ENCODE data around the gene CRYL1.

The CRYL1 gene

DNA sequence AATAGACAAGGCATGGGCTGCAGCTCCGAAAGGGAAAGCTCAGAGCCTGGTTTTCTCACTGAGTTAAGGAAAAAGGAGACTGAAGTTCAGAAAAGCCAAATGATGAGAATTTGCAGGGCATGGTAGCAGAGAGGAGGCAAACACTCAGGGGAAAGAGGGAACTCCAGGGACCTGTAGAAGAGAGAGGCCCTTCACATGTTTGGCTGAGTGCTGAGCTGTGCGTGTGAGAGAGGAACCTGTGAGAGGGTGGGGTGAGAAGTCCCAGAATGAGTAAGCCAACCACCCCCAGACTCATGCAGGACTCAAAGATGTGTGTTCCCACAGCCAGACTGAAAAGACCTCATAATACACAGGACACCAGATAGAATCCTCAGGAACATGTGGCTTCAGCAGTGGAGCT, 2.8 kb upstream of the CRYL1 start:
- peak in 1 of 5 experiments; percentile 30 for DNase-seq

DNA sequence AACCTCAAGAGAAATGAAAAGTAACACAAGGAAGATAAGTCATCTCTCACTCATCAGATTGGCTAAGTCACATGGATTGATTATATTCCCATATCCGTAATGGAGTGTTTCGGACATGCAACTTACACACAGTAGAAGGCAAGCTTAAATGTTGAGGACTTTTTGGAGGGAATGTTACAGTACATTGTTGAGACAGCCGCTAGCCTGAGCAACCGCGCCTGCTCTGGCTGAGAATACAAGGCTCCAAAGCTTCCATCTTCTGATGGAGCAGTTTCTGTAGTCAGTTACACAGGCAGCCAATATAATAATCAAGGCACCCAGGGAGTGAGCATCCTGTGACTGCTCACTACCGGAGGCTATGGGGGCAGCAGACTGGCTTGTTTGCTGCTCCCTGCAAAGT, 1.0 kb upstream of the CRYL1 start:
- DNase-seq, result no peak

DNA sequence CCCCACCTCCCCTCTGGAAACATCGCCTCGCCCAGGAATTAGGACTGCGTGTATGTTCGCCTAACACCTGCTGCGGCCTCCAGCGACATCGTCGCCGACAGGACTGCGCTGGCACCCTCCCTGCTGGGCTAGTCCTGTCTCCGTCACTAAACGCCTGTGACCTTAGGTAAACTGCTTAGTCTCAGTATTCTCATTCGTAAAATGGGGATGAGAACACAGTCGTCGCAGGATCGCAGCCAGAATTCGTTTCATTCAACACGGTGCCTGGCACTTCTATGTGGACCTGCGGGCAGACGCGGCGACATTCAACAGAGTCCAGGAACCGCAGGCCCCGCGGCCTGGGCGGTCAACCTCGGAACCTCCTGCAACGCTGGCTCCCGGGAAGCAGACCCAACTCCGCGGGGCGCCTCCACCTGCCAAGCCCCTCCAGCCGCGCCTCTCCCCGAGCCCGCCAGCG, 485 bp downstream of the CRYL1 start:
- DNase-seq, result peak in 1 of 5 experiments; percentile 65

DNA sequence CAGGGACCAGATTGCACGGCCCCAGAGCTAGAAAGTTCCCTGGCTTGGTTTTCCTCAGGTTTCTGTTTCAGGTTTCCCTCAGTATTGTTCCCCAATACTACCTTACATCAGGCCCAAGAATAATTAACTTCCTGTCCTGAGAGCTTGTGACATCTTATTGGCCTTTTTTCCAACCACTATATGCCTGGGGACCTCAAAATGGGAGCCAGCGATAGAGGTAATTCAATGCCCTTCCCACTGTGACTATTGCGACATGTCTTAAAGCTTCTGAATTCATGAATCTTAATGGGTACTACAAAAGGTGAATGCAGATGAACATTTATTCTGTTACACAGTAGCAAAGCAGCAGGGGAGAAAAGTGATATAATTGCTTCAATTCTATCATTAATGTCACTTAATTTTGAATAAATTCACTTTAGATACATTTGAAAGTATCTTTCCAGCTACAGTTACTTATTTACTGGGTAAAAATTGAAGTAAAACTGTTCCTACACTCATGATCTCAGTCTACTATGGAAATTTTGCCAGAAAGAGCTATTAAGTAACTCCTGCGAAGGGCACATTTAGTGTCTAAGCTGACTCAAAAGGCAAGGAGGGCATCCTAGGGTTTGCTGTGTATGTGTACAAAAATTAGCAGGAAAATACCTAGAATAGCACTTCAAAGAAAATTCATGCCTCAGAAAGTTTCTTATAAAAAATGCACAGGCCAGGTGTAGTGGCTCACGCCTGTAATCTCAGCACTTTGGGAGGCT, 4.1 kb downstream of the CRYL1 start:
- DNase-seq, result no peak

GRCh38 chr13:20519875-20520274, 5.8 kb downstream of the CRYL1 start:
- DNase-seq, result no peak

- DNase-seq, result no peak
Measured at GRCh38 chr13:20518660-20519100, 7.0 kb downstream of the CRYL1 start.

DNA sequence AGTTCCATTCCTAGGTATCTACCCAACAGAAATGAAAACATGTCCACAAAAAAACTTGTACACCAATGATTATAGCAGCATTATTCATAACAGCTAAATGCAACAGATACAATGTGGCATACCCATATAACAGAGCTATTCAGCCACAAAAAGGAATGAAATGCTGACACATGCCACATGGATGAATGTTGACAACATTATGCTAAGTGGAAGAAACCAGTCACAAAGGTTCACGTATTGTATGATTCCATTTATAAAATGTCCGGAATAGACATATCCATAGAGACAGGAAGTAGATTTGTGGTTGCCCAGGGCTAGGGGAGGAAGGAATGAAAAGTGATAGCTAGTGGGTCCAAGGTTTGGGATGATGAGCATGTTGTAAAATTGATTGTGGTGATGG, 10.8 kb downstream of the CRYL1 start:
- no peak for DNase-seq

GRCh38 chr13:20513466-20513995, 12.1 kb downstream of the CRYL1 start:
- no peak for DNase-seq

DNA sequence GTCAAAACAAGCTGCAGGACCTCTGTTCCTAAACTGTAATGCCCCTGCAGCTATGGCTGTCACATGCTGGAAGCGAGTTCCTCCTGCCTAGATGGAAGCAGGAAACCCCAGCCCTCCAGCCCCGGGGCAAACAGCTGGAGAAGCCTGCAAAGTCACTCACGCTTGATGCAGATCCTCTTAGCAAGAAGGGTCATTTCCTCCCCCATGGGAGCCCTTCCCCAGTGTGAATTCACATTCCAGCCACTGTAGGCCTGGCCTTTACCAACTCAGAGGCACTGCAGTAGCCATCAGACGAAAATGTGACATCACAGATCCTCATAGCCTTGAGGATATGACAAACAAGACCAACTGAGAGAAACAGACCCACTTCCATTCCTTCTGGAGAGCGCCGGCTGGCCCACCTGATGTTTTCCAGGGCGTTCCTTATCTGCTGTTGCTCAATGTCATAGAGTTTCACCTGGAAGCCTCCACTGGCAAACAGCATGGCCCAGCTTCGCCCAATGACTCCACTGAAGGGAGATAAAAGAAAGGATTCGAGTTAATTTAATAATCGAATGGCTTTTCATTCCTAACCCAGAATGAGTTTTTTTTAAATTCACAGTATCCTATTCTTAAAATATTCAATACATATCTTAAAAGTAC, 13.5 kb downstream of the CRYL1 start:
- DNase-seq, result no peak

DNA sequence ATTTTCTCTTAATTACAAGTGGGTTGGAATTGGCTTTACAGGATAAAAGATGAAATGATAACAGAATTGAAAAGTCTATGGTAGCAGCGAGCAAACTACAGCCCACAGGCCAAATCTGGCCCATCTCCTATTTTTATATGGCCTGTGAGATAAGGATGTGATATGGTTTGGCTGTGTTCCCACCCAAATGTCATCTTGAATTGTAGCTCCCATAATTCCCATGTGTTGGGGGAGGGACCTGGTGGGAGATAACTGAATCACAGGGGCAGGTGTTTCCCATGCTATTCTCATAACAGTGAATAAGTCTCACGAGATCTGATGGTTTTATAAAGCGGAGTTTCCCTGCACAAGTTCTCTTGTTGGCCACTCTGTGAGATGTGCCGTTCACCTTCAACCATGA, 19.0 kb downstream of the CRYL1 start:
- DNase-seq, result no peak

DNA sequence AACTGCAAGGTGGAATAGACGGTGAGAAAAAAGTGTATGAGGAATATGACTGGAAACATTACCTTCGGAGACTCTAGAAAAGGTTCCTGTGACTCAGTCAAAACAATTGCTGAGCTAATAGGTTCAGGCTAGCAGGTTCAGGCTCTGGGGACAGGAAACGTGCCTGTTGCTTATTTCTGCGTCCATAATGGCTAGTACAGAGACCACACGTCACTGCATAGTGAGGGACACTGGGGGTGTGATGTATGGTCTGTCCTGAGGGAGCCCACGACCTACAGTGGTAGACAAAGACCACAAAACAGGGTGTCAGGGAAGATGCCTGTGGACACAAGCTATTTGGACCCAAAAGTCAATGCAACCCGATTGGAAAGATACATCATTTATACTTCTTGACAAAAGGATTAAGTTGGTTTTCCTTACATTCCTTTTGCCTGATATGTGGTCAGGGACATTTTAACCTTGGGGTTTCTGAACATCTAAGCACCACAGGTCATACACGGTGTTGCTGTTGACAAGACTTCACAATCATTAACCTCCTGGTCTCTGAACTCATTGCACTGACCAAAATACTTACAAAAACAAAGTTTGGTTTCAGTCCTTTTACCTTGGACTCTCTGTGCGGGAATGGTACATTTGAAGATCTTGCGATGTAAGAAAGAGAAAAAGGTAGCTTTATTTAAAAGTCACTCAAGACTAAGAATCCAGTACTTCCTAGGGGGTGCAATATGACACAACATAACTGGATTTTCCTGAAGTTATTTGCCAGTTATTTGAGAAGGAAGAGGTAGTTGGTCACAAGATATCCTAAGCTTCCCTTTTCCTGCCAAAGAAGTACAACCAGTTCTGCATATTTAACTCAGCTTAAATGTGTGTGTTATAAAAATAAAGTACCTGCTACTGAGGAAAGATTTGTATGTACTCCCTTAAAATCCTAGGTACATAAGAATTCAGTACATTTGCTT, 20.0 kb downstream of the CRYL1 start:
- no peak for DNase-seq

GRCh38 chr13:20503088-20504083, 22.3 kb downstream of the CRYL1 start:
- DNase-seq, result no peak

DNA sequence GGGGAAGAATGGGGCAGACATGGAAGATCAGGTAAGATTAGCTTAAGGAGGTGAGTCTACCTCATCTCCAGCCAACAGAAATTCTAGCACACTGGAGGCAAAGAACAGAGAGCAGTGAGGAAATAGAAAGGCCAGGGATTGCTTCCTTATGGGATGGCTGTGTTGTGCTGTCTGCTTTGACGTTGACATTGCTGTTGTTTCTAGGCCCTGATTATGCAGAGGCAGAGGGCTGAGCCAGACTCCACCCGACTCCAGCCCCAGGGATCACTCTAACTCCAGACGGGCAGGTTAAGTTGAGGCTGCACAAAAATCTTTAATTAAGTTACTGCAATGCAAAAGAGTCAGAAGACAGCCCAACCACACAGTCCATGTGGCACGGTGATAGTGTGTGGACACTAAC, 24.1 kb downstream of the CRYL1 start:
- DNase-seq, result no peak

DNA sequence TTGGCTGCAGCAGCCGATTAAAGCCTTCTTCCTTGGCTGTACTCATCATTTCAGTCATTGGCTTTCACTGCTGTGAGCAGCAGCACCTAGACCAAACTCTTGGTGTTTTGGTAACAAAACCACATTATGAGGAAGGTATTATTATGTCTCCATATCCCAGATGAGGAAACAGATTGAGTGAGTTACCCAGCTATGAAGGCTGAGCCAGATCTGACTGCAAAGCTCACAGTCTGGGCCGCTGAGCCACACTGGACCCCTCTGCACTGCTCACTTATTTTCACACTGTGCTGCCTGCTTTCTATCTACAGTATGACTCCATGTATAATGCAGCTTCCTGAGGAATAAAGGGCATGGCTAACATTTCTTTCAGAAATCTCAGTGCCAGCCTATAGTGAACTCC, 24.5 kb downstream of the CRYL1 start:
- no peak for DNase-seq

- no peak for DNase-seq
Measured at GRCh38 chr13:20499986-20500385, 25.7 kb downstream of the CRYL1 start.

GRCh38 chr13:20498659-20499058, 27.0 kb downstream of the CRYL1 start:
- no peak for DNase-seq

DNA sequence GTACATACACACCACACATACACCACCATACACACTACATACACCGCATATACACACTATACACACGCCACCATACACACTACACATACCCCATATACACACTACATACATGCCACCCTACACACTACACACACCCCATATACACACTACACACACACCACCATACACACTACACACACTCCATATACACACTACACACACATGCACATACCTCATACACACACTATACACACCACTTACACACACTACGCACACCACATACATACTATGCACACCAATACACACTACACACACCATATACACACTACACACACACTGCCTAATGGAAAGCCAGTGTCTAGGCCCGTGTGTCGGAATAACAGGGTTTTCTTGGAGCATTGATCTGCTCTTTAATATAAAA, 27.5 kb downstream of the CRYL1 start:
- DNase-seq, result no peak

- DNase-seq, result no peak
Measured at GRCh38 chr13:20497006-20497775, 28.5 kb downstream of the CRYL1 start.

GRCh38 chr13:20495087-20496023, 30.3 kb downstream of the CRYL1 start:
- DNase-seq, result peak in 4 of 5 experiments; percentile 38 to 79 (median 39)

DNA sequence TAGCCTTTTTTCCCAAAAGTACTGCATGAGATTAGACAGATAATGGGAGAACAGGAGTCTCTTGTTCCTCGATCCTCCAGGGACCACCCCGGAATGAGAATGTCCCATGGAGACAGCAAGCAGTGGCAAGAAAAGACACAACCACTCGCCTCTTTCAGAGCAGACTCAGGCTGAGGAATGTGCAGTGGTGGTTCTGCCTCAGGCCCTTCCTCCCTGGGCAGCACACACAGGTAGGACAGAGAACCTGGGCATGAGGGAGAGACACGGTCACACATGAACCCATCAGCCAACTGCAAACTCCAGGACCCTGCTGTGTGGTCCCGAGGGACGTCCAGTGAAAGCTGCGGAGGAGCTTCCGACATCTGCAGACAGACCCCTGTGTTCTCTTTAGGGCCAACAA, 31.0 kb downstream of the CRYL1 start:
- DNase-seq, result no peak
